ENCODE measurements around the gene EFNA5. TPM values are rescaled to one million over a fixed set of nuclear protein-coding genes. Genes with fewer than 3 reads are reported as not detected.

EFNA5 gene
- total RNA-seq, 1 experiment from 2014 or later: 5.9 TPM

GRCh38 chr5:107646418-107646817 is 24.3 kb downstream of the EFNA5 start:
- DNase-seq (ENCODE audit: low spot score): no peak

DNA sequence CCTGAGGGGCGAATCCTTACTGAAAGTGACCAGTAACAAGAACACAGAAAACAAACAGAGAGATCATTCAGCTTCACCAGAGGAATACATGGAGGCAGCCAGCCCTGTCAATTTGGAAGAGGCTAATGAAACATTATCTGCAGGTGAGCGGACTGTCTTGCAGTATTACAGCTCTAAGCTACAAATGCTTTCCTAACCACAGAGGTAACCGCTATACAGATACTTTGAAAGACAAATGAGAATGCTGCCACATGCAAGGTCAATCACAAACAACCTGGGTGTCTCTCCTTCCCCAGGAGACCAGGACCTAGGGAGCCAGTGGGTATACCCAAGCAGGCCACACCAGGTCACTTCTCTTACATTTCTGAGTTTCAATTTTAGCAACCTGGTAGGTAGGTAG is 30.2 kb downstream of the EFNA5 start:
- DNase-seq (ENCODE audit: low spot score): no peak

- DNase-seq (ENCODE audit: low spot score): no peak
Observed at GRCh38 chr5:107639990-107640389, 30.7 kb downstream of the EFNA5 start.

GRCh38 chr5:107636555-107636954 is 34.2 kb downstream of the EFNA5 start:
- no peak for DNase-seq (ENCODE audit: low spot score)

GRCh38 chr5:107636068-107636467 is 34.7 kb downstream of the EFNA5 start:
- DNase-seq (ENCODE audit: low spot score): no peak

- DNase-seq (ENCODE audit: low spot score): no peak
Observed at GRCh38 chr5:107634981-107635848, 35.5 kb downstream of the EFNA5 start.

- DNase-seq (ENCODE audit: low spot score): no peak
Observed at GRCh38 chr5:107633171-107633901, 37.4 kb downstream of the EFNA5 start.

- DNase-seq (ENCODE audit: low spot score): no peak
Observed at GRCh38 chr5:107631805-107632362, 38.9 kb downstream of the EFNA5 start.

DNA sequence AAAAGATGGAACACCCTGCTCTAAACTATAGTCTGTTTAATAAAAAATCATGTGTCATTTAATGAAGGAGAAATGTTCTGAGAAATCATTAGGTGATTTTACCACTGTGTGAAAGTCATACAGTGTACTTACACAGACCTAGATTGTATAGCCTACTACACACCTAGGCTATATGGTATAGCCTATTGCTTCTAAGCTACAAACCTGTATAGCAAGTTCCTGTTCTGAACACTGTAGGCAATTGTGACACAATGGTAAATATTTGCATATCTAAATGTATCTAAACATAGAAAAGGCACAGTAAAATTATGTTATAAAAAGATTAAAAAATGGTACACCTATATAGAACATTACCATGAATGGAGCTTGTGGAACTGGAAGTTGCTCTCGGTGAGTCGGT is 40.6 kb downstream of the EFNA5 start:
- DNase-seq (ENCODE audit: low spot score): peak; percentile 20

DNA sequence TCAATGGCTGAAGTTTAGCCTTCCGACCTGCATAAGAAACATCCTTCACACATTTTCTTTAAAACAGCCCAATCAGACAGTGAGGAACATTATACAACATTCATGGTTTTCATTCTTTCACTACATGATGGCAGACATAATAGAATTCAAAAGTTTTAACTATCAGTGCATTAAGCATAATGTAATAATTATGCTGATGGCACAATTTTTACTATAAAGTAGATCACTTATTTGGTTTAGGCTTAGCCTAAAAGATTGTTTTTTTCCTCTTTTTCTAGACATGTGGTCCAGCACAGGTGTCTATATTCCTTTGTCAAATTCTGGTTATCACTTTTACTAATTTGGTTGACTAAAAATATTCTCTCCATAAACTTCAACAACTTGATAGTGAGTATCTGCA is 46.5 kb downstream of the EFNA5 start:
- DNase-seq (ENCODE audit: low spot score): no peak

- DNase-seq (ENCODE audit: low spot score): no peak
Observed at GRCh38 chr5:107621089-107621488, 49.6 kb downstream of the EFNA5 start.

DNA sequence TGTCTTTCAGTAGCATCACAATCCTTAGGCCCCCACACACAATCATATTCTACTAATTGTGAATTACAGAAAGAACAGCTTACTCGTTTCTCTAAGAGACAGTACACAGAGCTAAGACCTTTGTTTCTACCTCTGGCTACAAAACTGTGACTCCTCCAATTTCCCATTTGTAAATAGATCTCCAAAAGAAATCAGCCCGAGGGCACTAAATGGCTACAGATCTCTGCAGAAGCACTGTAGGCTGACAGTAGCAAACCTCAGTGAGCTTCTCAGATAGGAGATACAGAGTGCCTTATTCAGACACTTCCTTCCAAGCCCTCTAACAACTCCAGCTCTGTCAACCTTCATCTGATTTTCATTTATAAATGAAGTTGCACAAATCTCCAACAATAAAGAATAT is 51.0 kb downstream of the EFNA5 start:
- DNase-seq (ENCODE audit: low spot score): no peak

- DNase-seq (ENCODE audit: low spot score): no peak
Observed at GRCh38 chr5:107618242-107618641, 52.5 kb downstream of the EFNA5 start.

DNA sequence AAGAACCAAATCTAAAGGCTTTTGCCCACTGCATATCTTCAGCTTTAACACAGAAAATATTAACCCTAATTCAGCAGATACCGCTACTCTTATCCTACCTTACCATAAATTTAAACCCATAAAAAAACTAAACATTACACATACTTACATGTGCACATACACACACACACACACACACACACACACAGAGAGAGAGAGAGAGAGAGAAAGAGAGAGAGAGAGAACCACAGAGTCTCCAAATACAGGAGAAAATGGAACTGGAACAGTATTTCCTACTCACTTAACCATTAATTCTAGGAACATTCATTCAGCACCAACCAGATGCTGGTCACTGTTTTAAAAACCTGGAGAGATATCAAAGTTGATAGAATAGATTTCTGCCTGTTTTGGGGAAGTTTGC is 53.7 kb downstream of the EFNA5 start:
- no peak for DNase-seq (ENCODE audit: low spot score)

GRCh38 chr5:107616213-107616612 is 54.5 kb downstream of the EFNA5 start:
- no peak for DNase-seq (ENCODE audit: low spot score)

DNA sequence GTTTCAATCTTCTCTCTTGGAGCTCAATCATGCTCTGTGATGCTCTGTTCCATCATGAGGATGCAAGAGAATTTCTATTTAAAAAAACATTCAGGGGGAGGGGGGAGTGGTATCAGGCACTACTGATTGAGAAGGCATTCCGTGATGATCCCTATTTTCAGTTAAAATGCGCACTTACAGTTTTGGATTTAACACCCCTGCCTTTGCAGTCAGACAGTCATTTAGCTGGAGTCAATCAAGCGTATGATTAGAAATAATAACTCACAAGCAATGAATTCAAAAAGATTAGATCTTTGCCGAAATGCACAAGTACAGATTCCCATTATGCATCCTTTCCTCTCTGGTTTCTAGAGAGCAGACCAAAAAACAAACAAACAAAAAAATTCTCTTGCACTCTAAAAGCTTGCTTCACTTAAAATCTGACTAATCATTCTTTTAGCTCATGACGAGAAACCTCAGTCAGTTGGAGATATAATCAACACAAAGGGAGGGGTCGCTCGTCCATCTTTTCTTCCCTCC is 55.4 kb downstream of the EFNA5 start:
- DNase-seq (ENCODE audit: low spot score): no peak

GRCh38 chr5:107612541-107612940 is 58.2 kb downstream of the EFNA5 start:
- no peak for DNase-seq (ENCODE audit: low spot score)

DNA sequence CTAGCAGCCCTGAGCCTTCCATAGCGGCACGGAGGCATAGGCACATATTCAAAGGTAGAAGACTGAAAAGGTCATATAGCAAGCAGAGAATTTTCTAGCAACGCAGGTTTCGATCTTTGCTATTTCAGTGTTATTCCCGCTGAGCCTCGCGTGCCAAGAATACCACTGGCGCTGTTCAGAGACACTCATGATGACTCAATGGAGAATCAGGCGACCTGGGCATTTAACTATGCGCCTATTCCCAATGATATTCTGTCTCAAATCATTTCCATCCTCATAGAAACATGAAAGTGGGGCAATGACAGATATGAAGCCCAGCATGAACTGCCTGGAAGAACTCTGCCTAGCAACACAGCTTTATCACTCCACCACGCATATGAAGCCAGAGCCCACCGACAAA is 59.9 kb downstream of the EFNA5 start:
- DNase-seq (ENCODE audit: low spot score): no peak

GRCh38 chr5:107607671-107608345 is 62.9 kb downstream of the EFNA5 start:
- no peak for DNase-seq (ENCODE audit: low spot score)

- DNase-seq (ENCODE audit: low spot score): no peak
Observed at GRCh38 chr5:107607196-107607595, 63.5 kb downstream of the EFNA5 start.

DNA sequence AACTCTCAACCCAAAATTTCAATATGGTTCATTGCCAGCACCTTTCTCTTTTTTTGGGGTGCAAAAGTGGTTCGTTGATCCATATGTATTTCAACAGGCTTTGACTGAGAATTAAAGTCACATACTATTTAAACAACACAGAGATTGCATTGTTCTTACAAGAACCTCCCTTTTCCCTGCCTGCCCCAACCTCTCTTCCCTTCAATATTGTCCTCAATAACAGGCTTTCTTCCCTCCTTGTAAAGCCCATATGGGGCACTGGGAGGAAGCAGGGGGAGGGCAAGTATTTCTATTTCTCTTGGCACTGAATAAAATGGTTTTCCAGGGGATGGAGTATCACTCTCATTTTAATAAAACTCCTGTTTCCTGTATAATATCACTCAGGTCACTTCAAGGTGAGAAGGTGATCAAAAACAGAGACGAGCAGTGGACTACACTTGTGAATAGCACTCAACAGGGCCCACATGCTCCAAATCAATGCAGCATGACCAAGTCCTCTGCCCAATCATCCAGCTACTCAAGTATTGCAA is 65.1 kb downstream of the EFNA5 start:
- DNase-seq (ENCODE audit: low spot score): no peak

DNA sequence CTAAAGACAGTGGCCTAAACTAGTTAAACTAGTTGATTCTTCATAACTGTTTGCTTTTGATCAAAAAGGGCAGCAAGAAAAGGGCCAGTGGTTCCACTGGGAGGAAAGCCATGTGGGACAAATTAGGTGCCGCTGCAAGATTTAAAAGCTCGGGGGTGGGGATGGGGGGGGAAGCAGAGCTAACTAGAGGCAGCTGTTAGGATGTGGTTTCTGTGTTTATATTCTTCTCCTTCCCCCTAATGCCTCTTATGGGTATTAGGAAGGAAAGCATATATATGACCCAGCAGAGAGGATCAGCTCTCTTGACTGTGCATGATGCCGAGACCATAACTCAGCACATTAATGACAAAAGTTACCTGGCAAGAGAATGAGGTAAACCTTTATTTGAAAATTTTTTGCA is 65.7 kb downstream of the EFNA5 start:
- DNase-seq (ENCODE audit: low spot score): no peak

Data from HT-29 (cell line).